Measurements from ENCODE around the gene CRYGB. TPM values are rescaled to one million over a fixed set of nuclear protein-coding genes. Genes with fewer than 3 reads are reported as not detected.

CRYGB gene
- total RNA-seq, 1 experiment from 2014 or later = 0.87 TPM

- no peak overlapping the region for H3K27ac Mint-ChIP-seq
- H3K36me3 Mint-ChIP-seq = no peaks in the 10 kb centered on the region
- peaks cover 19% of the 10 kb centered on the region for H3K4me1 Mint-ChIP-seq
- H3K27me3 Mint-ChIP-seq (ENCODE audit: low read depth) = no peaks in the 10 kb centered on the region
- TF ChIP-seq ZNF425 (CRISPR knock-in tag; conservative IDR thresholded peaks at IDR 0.05) (no peak), CTCF (IDR thresholded peaks at IDR 0.05) (no peak), SP1 (CRISPR knock-in tag; conservative IDR thresholded peaks at IDR 0.05) (no peak), ELF4 (CRISPR knock-in tag; IDR thresholded peaks at IDR 0.05; ENCODE audit: low read depth) (no peak), ZBTB43 (CRISPR knock-in tag; IDR thresholded peaks at IDR 0.05) (no peak), FOXK1 (CRISPR knock-in tag; IDR thresholded peaks at IDR 0.05) (no peak), NR1H2 (CRISPR knock-in tag; IDR thresholded peaks at IDR 0.05) (no peak), TP53 (CRISPR knock-in tag; IDR thresholded peaks at IDR 0.05) (no peak), GRHL2 (CRISPR knock-in tag; IDR thresholded peaks at IDR 0.05; ENCODE audit: insufficient replicate concordance, severe bottlenecking) (no peak), E2F4 (CRISPR knock-in tag; IDR thresholded peaks at IDR 0.05; ENCODE audit: borderline replicate concordance, low read depth) (no peak), JAZF1 (CRISPR knock-in tag; IDR thresholded peaks at IDR 0.05) (no peak), ZNF281 (CRISPR knock-in tag; IDR thresholded peaks at IDR 0.05) (no peak), ARID4B (CRISPR knock-in tag; IDR thresholded peaks at IDR 0.05; ENCODE audit: borderline replicate concordance) (no peak), RELA (CRISPR knock-in tag; IDR thresholded peaks at IDR 0.05; ENCODE audit: borderline replicate concordance) (no peak), TCF7 (CRISPR knock-in tag; IDR thresholded peaks at IDR 0.05; ENCODE audit: low read depth) (no peak)
- 0 out of 2 replicates have a peak, but pooled peaks cover 3% of the 10 kb centered on the region for H3K9me3 Mint-ChIP-seq
- DNase-seq (ENCODE audit: low spot score) = no peak
- ChIA-PET POLR2A (no interaction called here), CTCF (no interaction called here)
- ATAC-seq = no peak
- no peak overlapping the region for H3K4me3 Mint-ChIP-seq
These were observed 47.7 kb downstream of the CRYGB start for GRCh38 chr2:208098267-208098666.
